GM19193 (cell line): ENCODE results near the gene SEC16A.

Experiments used
- POLR2A ChIP-seq: IDR thresholded peaks from 4 replicates; pipeline ENCODE4 v1.6.1; 2011; ENCODE audit not compliant: insufficient read depth, insufficient read length; ENCODE audit errors: extremely low read depth

The SEC16A gene

DNA sequence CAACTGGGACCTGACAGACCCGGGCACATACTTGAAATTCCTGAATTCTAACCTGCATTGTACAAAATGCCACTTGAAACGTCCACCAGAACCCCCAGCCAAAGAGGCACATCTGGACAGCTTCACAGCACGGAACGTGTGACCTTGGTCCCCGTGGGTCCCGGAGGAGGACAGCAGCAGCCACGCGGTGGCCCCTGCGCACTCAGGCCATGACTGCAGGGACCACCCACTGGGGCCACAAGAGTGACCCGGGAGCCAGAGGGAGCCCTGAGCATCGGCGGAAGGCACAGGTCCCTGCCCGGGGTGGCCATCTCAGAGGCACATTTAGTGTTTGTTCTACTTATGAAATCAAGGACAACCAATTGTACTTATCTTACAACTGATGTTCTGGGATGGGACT, 80.8 kb downstream of the SEC16A start:
- no peak for TF ChIP-seq POLR2A

DNA sequence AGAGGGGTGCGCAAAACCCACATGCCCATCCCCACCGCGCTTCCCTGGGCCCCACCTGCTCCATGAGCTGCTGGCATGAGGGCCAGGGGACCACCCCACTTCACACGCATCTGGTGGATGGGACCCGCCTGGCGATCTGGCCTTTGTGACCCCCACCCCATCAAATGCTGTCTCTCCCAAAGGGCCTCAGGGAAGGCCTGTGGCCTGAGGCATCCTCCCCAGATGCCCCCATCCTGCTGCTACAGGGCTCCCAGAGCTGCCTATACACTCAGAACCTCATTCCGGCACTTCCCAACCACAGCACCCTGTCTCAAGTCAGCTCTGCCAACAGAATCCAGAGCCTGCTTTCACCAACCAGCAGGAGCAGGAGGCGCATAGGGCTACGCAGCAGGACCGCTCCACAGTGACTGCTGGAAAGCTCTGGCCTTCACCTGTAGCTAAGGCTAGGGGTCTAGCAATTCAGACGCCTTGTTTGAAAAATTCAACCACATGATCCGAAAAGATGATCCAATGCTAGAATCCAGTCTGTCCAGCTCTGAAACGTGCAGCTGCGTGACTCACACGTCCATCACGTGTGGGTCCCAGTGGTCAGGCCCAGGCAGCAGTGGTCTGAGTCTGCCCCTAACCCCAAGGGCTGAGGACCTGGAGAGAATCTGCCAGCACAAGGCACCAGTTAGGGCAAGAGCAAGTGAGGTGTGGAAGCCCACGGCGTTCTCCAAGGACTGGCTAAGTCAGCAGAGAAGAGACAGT, 81.5 kb downstream of the SEC16A start:
- TF ChIP-seq POLR2A, result peak; percentile 7

DNA sequence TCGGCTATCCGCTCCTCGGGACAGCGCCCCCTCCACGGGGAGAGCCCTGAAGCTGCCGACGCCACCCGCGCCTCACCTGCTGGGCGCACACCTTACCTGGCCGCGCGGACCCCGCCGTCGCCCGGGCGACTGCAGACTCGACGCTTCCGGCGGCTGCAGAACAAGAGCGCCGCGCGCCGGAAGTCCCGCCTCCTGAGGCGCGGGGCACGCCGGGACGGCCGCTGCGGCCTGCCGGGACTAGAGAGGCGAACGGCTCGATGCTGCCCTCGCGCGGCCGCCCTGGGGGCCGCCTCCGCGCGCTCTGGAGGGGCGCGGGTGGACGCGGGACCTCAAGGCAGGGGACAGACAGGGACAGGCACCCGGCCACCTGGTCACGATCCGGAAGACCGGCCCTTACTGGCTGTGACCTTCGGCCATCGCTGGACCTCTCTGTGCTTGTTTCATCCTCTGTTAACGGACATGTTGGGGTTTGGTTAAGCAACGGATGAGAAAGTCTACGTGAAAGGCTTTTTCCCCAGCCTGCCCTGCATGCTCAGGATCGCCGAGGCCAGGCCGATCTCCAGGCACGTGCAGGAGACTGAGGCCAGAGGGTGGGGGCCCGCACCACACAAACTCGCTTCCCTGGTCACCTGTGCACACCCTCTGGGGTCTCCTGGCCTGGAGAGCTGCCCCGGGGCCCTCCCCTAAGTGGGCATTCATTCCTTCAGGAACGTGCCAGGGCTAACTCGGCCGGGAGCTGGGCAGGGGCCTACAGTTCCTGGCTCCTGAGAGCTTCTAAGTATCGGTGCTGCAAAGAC, 82.6 kb downstream of the SEC16A start, which contains the start of gene SNAPC4:
SNAPC4 (minus strand) TSS at position 133 of the 797 bp plus-strand sequence. CDS start 1,742 bp downstream, outside the sequence.
- peak; percentile 88 for TF ChIP-seq POLR2A

DNA sequence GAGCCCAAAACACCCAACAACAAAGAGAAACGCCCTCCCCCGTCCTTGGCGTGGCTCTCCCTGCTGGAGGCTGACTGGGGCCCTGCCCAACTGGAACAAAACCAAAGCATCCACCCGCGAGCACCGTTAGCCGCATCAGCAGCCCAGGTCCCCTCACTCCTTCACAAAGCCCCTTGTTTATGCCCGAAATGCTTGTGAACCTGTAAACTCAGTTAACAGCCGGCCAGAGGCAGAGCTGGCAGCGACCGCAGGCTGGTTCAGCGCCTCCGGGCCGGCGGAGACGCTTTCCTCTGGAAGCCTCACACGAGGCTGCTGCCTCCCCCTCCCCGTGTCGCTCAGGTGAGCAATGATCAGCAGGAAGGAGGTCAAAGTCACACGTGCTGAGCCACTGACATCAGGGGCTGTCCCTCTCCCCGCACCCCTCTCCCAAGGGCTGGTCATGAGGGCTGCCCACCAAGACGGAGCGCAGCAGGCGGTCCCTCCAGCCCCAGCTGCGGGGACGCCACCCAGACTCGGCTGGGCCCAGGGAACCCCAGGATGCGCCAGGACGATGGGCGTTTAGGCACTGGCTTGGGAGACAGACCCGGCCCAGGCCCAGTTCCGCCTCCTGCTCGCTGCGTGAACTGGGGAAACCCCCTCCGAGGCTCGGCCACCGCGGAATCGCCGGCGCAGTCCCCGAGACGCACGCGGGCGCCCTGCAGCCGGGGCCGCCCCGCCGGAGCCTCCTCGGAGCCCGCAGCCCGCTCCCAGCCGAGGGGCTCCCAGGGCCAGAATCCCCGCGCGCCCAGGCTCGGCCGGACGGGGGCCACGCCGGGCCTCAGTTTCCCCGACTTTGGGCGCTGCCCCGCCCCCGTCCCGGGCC, 83.4 kb downstream of the SEC16A start:
- no peak for TF ChIP-seq POLR2A

DNA sequence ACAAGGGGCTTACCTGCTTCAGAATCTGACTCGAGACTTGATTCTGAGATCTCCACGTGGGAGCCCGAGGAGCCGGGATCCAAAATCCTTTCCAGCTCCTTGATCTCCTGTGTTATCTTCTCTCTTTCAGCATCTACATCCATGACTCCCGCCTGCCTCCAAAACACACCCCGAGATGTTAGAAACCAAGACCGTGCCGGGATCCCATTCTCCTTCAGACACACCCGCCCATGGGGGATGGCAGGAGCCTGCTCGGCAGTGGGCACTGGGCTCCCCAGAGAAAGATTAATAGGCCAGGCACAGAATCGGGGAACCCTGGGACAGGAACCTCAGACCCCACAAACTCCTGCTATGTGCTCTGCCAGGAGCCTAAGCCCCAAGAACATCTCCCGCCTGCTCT, 84.6 kb downstream of the SEC16A start:
- no peak for TF ChIP-seq POLR2A

DNA sequence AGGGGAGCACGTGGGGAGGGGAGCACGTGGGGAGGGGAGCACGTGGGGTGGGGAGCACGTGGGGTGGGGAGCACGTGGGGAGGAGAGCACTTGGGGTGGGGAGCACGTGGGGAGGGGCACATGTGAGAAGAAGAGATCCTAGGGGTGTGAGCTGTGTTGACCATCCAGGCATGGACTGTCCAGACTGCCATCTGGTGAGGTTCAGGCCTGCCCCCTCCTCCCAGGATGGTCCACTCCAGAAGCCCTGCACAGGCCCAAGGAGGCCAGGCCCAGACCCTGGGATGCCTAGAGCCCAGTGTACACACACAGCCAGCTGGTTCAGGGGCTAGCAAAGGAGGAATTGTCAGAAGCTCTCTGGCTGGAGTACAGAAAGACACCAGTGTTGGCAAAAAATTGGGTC, 85.2 kb downstream of the SEC16A start:
- no peak for TF ChIP-seq POLR2A

DNA sequence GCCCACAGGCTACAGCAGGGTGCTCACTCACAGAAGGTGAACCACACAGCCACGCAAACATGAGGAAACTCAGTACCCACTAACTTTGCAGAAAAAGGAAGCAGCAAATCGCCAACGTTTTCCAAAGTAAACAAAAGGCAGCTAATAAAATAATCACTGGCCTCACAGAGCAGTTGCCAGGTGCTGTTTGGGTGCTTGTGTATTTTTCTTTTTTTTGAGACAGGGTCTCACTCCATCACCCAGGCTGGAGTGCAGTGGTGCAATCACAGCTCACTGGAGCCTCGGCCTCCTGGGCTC, 86.7 kb downstream of the SEC16A start:
- no peak for TF ChIP-seq POLR2A

DNA sequence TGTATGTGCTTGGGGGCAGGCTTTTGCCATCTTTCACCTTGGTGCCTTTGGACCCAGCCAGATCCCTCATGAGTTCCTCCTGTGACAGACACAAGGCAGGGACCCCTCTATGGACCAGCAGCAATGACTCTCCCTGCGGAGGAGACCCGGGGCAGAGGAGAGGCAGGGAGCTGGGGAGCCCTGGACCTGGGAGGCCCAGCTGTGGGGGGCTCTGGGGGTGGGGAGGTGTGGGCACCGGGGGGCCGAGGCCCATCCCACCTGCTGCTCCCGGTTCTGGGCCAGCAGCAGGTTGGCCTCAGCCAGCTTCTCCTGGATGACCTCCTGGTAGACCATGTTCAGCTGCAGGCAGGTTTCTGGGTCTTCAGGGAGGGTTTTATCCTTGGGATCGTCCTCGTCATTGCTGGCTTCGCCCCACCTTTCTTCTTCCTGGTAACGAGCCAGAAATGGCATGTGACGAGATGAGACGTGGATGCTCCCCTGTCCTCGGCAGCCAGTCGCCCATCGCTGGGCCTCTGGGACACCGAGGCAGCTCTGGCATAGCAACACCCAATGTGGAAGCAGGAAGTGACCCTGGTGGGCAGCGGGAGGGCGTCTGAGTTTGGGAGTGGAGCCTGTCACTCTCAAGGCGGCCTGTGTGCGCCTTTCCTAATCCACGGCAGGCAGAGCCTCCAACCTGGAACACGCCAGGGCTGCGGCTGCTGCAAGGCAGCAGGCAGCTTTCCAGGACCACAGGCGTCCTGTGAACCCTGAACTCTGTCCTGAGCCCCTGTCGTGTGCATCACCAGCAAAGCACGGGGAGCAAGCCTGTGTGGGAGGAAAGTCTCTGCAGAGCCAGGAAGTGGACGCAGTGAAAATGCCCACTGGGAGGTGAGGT, 87.3 kb downstream of the SEC16A start:
- no peak for TF ChIP-seq POLR2A

DNA sequence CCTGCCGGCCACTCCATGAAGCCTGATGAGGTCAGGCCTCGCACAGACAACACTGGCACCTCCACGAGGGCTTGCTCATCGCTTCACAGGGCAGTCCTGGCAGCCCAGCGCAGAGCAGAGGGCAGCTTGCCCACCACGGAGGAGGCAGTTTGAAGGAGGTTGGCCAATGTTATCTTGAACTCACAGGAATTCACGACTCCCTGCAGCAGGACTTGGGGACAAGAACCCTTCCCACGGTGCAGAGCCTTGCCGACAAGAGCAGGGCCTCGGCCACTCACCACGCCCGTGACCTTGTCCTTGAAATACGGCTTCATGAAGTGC, 87.9 kb downstream of the SEC16A start:
- TF ChIP-seq POLR2A, result no peak

DNA sequence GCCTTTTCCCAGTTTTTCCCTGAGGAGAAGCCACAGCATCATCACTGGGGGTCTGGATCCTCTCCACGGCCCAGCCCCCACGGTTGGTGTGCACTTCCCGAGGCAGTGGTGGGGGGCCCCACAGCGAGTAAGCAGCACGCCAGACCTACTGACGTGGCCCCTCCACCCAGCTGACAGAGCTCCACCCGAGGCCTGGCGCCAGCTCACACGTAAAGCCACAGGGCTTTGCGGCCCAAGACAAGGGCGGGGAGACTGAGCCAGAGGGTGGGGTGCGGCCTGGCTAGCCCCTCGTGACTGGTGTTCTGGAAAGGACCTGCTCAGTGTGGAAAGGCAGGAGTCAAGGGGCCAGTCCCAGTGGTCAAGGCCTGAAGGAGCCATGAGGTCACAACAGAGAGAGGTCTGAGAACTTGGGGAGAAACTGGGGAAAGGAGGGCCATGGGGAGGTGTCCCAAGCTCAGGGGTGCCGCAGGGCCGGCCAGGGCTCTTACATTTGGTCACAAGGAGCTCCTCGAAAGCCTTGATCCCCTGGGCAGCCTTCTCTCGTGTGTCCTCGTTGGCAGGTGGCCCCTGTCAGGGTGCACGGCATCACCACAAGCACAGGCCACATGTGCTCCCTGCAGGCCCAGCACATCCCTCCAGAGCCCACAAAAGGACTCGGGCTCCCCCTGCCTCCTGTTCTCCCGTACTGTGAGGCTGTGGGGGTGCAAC, 88.4 kb downstream of the SEC16A start:
- TF ChIP-seq POLR2A, result no peak

DNA sequence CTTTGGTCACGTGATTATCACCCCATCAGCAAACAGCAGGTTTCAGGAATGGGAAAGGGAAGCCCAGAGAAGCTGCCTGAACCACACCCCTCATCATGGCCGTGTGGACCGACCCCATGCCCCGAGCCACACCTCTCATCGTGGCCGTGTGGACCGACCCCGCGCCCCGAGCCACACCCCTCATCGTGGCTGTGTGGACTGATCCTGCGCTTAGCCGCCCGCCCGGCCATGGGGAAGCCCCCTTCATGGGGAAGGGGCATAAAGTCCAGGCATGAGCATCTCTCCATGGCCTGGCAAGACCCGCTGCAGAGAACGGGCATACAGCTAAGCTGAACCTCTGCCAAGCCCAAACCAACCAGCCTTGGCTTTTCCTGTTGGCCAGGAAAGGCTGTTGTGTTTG, 89.3 kb downstream of the SEC16A start:
- TF ChIP-seq POLR2A, result no peak

DNA sequence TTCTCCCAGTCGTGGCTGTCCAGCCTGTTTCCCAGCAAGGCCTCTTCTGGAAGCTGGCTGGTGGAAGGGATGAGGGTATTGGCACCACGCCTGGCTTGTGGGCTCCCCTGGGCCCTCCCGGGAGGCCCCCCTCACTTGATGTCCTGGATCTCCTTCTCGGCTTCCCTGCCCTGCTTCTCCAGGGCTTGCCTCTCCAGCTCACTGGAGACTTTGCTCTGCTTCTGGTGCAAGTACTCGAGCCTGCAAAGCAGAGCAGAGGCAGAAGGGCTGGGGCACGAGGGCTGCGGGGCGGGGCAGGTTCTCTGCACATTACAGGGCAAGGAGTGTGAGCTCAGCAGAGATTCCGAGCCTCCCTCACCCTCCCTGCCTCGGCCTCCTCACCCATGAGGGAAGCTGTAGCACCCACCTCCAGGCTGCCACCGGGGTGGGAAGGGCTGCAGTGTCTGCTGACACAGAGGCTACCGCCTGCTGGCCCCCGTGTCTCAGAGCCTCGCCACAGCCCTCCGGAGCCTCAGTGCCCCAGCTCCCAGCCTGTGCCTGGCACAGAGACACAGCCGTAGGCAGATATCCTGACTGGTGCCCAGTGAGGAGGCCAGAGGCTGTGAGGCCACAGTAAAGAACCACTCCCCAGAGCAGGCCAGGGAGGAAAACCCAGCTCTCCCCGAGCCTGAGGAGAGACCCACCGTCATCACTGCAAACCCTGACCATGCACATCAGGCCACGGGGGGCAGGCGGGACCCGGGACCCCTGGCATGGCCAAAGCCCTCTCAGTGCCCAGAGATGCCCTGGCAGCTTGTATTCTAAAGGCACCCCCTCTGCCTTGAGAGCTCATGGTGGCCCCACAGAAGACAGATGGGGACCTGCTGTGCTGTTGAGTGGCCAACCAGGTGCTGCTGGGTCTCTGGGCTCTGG, 90.0 kb downstream of the SEC16A start:
- TF ChIP-seq POLR2A, result no peak

DNA sequence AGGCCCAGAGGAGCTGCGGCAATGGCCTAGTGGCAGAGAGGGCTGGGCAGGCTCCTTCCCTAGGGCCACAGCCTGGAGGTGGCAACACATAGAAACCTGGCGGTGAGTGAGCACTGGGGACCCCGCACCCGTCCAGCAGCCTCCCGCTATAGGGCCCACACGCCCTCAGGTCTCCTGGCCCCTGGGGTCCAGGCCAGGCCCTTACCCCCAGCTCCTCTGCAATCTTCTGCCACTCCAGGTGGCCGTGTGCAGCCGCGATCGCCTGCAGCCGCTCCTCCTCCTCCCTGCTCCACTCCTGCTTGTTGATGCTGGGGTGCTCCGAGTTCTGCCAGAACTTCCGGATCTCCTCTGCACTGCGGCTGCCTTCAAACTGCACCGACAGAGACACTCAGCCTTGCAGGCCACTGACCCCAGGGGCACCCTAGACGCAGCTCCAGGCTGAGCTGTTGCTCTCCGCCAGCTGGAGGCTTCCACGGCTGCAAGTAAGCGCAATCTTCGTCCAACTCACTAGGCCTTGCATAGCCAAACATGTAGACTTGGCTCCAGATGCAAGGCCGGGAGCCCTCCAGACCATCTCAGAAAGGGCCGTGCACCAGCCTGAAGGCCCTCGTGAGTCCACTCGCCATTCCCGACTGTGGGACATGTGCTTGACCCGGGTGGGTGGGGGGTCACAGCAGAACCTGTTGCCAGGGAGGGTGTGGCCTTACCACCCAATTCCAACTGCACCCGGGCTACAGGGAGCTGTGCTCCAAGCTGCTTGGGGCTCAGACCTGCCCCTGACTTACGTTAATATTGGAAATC, 90.9 kb downstream of the SEC16A start:
- TF ChIP-seq POLR2A, result no peak
